ENCODE measurements around the gene FOXP1.

DNA sequence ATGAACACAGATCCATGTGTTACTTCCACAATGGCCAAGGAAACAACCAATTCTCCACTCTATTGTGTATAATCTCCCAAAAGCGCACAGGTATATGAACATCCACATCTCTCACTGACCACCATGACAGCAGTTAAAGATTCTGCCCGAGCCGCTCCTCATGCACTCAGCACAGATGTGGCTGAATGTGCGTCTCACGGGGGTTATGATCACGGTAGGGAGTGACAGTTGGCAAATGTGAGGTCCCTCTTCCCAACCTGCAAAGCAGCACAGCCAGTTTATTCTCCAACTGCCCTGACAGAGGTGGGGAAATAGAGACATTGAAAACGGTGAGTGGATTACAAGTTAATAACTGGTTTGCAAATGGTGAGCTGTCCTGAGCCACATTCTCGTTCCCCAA is 17.6 kb downstream of the FOXP1 start:
- TF ChIP-seq EZH2phosphoT487 (IDR thresholded peaks at IDR 0.05; ENCODE audit: low read depth, severe bottlenecking, unreplicated experiment) (no peak), CTCF (IDR thresholded peaks at IDR 0.05; ENCODE audit: poor library complexity) (no peak), EZH2 (IDR thresholded peaks at IDR 0.05; ENCODE audit: borderline replicate concordance) (no peak)
